ENCODE data around the gene TLE3.
A peak's percentile ranks its signal among the peaks of the same experiment; 100 is the strongest.

TLE3 gene

GRCh38 chr15:70099167-70099966, 1.6 kb upstream of the TLE3 start:
- peak; percentile 100 for DNase-seq (ENCODE audit: low read depth)

- no peak for DNase-seq (ENCODE audit: low read depth)
Observed at GRCh38 chr15:70098461-70099166, 897 bp upstream of the TLE3 start.

GRCh38 chr15:70098153-70098460, 390 bp upstream of the TLE3 start:
- no peak for DNase-seq (ENCODE audit: low read depth)

- DNase-seq (ENCODE audit: low read depth): no peak
Observed at GRCh38 chr15:70097063-70097320, 725 bp downstream of the TLE3 start.

GRCh38 chr15:70096215-70097062, 1.3 kb downstream of the TLE3 start:
- peak; percentile 21 for DNase-seq (ENCODE audit: low read depth)

GRCh38 chr15:70095408-70096214, 2.1 kb downstream of the TLE3 start:
- DNase-seq (ENCODE audit: low read depth): no peak

- DNase-seq (ENCODE audit: low read depth): no peak
Observed at GRCh38 chr15:70094690-70095311, 2.9 kb downstream of the TLE3 start.

- no peak for DNase-seq (ENCODE audit: low read depth)
Observed at GRCh38 chr15:70093481-70094319, 4.0 kb downstream of the TLE3 start.

- DNase-seq (ENCODE audit: low read depth): no peak
Observed at GRCh38 chr15:70093070-70093469, 4.6 kb downstream of the TLE3 start.

- no peak for DNase-seq (ENCODE audit: low read depth)
Observed at GRCh38 chr15:70092464-70093027, 5.2 kb downstream of the TLE3 start.

- no peak for DNase-seq (ENCODE audit: low read depth)
Observed at GRCh38 chr15:70091726-70092463, 5.8 kb downstream of the TLE3 start.

- DNase-seq (ENCODE audit: low read depth): no peak
Observed at GRCh38 chr15:70090436-70091296, 7.1 kb downstream of the TLE3 start.

GRCh38 chr15:70089692-70089971, 8.1 kb downstream of the TLE3 start:
- DNase-seq (ENCODE audit: low read depth): no peak

- DNase-seq (ENCODE audit: low read depth): no peak
Observed at GRCh38 chr15:70088887-70089691, 8.6 kb downstream of the TLE3 start.

- DNase-seq (ENCODE audit: low read depth): no peak
Observed at GRCh38 chr15:70088455-70088854, 9.3 kb downstream of the TLE3 start.

- DNase-seq (ENCODE audit: low read depth): no peak
Observed at GRCh38 chr15:70087708-70088352, 9.9 kb downstream of the TLE3 start.

- DNase-seq (ENCODE audit: low read depth): no peak
Observed at GRCh38 chr15:70086636-70087035, 11.1 kb downstream of the TLE3 start.

GRCh38 chr15:70084461-70084860, 13.3 kb downstream of the TLE3 start:
- no peak for DNase-seq (ENCODE audit: low read depth)
